Smooth muscle cell (in vitro differentiated cells): Measurements from ENCODE around the gene EIF1. TPM values are rescaled to one million over a fixed set of nuclear protein-coding genes. Genes with fewer than 3 reads are reported as not detected.

Experiments used
- DNase-seq: peaks from one replicate; lab custom pipeline; 2025; ENCODE audit not compliant: unreplicated experiment; lab: John Stamatoyannopoulos, UW
- H2AFZ ChIP-seq: fragments of 200-600 bp; sonication (generic); 2 replicates; pipeline ENCODE4 v1.6.0; 2016; ENCODE audit warnings: antibody characterized with exemption, low read depth, mild to moderate bottlenecking
- H3F3A ChIP-seq: fragments of 200-600 bp; sonication (generic); 2 replicates; pipeline ENCODE4 v1.6.0; 2017; ENCODE audit warnings: antibody characterized with exemption, low read depth
- H3K27ac ChIP-seq: fragments of 200-600 bp; sonication (generic); 2 replicates; pipeline ENCODE4 v1.5.1; 2016; ENCODE audit warnings: low read depth, mild to moderate bottlenecking
- H3K27me3 ChIP-seq: fragments of 200-600 bp; sonication (generic); 2 replicates; pipeline ENCODE4 v1.6.1; 2016; ENCODE audit warnings: low read depth, mild to moderate bottlenecking
- H3K36me3 ChIP-seq: fragments of 200-600 bp; sonication (generic); 2 replicates; pipeline ENCODE4 v1.5.1; 2016; ENCODE audit warnings: low read depth
- H3K4me1 ChIP-seq: fragments of 200-600 bp; sonication (generic); 2 replicates; pipeline ENCODE4 v1.5.1; 2016; ENCODE audit warnings: low read depth
- H3K4me2 ChIP-seq: fragments of 200-600 bp; sonication (generic); 2 replicates; pipeline ENCODE4 v1.6.0; 2016; ENCODE audit warnings: mild to moderate bottlenecking
- H3K4me3 ChIP-seq: fragments of 200-600 bp; sonication (generic); 2 replicates; pipeline ENCODE4 v1.5.1; 2016; ENCODE audit warnings: mild to moderate bottlenecking
- H3K79me2 ChIP-seq: fragments of 200-600 bp; sonication (generic); 2 replicates; pipeline ENCODE4 v1.6.0; 2016; ENCODE audit warnings: low read depth, mild to moderate bottlenecking
- H3K9ac ChIP-seq: fragments of 200-600 bp; sonication (generic); 2 replicates; pipeline ENCODE4 v1.6.0; 2016; ENCODE audit warnings: low read depth
- H3K9me3 ChIP-seq: fragments of 200-600 bp; sonication (generic); replicated peaks from 2 replicates; pipeline ENCODE4 v1.5.1; 2016; ENCODE audit warnings: low read depth
- H4K20me1 ChIP-seq: fragments of 200-600 bp; sonication (generic); 2 replicates; pipeline ENCODE4 v1.6.0; 2016; ENCODE audit warnings: low read depth
- WGBS: methylation state at CpG from one replicate; pipeline ENCODE4 v1.1.7; 2016; ENCODE audit warnings: low lambda C conversion rate; 5-methylcytosine and 5-hydroxymethylcytosine counted together
- polyA plus RNA-seq: library from polyadenylated mRNA; unstranded; fragments of >200 nt; fragmentation: Nextera tagmentation; extraction: Ambion mirVana; gene quantifications from 2 replicates; pipeline ENCODE4 v1.2.1, GENCODE V29; 2016
- total RNA-seq: library from RNA; depleted of rRNA; stranded (reverse); fragments of >200 nt; gene quantifications from 2 replicates; pipeline ENCODE4 v1.2.3, GENCODE V29; 2014
- TF ChIP-seq, protein P1 (sequence below): fragments of 200-600 bp; sonication (generic); IDR thresholded peaks from 2 replicates; pipeline ENCODE4 v1.5.1; 2017; ENCODE audit warnings: borderline replicate concordance, mild to moderate bottlenecking, antibody characterized with exemption; ENCODE audit not compliant: insufficient read depth, poor library complexity, severe bottlenecking

The EIF1 gene
- total and polyA plus RNA-seq, 2 experiments from 2014 or later, result 360 to 1,301 TPM

DNA sequence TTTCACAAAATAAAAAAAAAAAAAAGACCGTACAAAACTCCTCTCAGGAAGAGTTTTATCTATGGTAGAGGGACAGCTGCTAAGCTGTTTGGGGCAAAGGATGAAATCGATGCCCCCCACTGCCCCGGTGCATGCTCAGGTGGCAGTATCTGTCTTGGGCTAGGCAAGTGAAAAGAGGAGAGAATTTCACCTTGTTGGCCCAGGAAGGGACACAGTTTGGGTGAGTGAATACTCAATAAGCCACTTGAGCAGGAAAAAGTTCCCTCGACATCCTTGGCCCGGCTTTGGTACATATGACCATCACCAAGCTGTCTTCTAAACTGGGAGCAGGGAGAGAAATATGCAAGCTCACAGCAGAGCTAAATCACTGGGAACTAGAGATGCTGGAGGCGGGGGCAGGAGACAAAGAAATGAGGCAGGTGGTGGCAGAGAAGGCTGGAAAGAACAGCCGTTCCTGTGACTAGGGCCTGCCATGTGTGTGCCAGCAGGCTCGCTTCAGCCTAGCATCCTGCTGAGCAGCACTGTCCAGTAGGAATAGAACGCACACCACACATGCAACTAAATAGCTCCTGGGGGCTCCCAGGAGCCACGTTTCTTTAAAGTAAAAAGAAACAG, 8.2 kb upstream of the EIF1 start:
- H2AFZ ChIP-seq, result no peak overlapping the region
- 90% methylated on average over 10 of the region's 10 CpGs for WGBS
- H3K4me3 ChIP-seq, result no peak overlapping the region
- H4K20me1 ChIP-seq, result no peaks in the 10 kb centered on the region
- DNase-seq, result no peak
- peaks cover 17% of the 10 kb centered on the region for H3K4me1 ChIP-seq
- no peak overlapping the region for H3K4me2 ChIP-seq
- no peak overlapping the region for H3K9ac ChIP-seq
- H3K36me3 ChIP-seq, result no peaks in the 10 kb centered on the region
- no peak overlapping the region for H3K27ac ChIP-seq
- H3K79me2 ChIP-seq, result no peaks in the 10 kb centered on the region
- no peaks in the 10 kb centered on the region for H3K27me3 ChIP-seq
- H3K9me3 ChIP-seq, result no peaks in the 10 kb centered on the region
- peaks cover 5% of the 10 kb centered on the region for H3F3A ChIP-seq
- TF ChIP-seq, protein P1, sequence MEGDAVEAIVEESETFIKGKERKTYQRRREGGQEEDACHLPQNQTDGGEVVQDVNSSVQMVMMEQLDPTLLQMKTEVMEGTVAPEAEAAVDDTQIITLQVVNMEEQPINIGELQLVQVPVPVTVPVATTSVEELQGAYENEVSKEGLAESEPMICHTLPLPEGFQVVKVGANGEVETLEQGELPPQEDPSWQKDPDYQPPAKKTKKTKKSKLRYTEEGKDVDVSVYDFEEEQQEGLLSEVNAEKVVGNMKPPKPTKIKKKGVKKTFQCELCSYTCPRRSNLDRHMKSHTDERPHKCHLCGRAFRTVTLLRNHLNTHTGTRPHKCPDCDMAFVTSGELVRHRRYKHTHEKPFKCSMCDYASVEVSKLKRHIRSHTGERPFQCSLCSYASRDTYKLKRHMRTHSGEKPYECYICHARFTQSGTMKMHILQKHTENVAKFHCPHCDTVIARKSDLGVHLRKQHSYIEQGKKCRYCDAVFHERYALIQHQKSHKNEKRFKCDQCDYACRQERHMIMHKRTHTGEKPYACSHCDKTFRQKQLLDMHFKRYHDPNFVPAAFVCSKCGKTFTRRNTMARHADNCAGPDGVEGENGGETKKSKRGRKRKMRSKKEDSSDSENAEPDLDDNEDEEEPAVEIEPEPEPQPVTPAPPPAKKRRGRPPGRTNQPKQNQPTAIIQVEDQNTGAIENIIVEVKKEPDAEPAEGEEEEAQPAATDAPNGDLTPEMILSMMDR, result no peak

GRCh38 chr17:41681776-41682175, 6.9 kb upstream of the EIF1 start:
- no peaks in the 10 kb centered on the region for H3K27me3 ChIP-seq
- H3K36me3 ChIP-seq, result no peaks in the 10 kb centered on the region
- no peaks in the 10 kb centered on the region for H4K20me1 ChIP-seq
- H3K9ac ChIP-seq, result no peak overlapping the region
- H3K27ac ChIP-seq, result no peak overlapping the region
- H3K9me3 ChIP-seq, result no peaks in the 10 kb centered on the region
- WGBS, result 97% methylated on average over 3 of the region's 3 CpGs
- no peak overlapping the region for H2AFZ ChIP-seq
- no peak overlapping the region for H3K4me3 ChIP-seq
- peaks cover 17% of the 10 kb centered on the region for H3K4me1 ChIP-seq
- H3K79me2 ChIP-seq, result no peaks in the 10 kb centered on the region
- TF ChIP-seq, protein P1, result no peak
- H3K4me2 ChIP-seq, result no peak overlapping the region
- H3F3A ChIP-seq, result peaks cover 5% of the 10 kb centered on the region
- DNase-seq, result no peak

DNA sequence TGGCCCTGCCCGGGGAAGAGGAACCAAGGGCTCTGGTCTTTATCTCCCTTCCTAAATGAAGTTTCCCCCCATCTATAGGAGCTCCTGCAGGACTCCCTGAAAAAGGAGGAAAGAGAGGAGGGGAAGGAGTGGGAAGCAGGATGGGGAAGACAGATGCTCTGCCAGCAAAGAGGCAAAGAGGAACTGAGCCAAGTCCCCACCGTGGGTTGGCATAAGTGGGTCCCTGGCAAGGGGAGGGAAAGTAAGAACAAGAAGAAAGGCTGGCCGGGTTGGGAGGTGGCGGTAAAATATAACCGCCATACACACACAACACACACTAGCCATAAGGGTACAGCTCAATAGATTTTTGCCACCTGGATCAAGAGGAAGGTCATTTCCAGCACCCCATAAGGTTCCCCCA, 6.1 kb upstream of the EIF1 start:
- H4K20me1 ChIP-seq, result no peaks in the 10 kb centered on the region
- 96% methylated on average over 5 of the region's 5 CpGs for WGBS
- H2AFZ ChIP-seq, result no peak overlapping the region
- H3F3A ChIP-seq, result peaks cover 5% of the 10 kb centered on the region
- no peak overlapping the region for H3K4me3 ChIP-seq
- TF ChIP-seq, protein P1, result no peak
- no peaks in the 10 kb centered on the region for H3K36me3 ChIP-seq
- no peak overlapping the region for H3K9ac ChIP-seq
- no peak for DNase-seq
- H3K79me2 ChIP-seq, result no peaks in the 10 kb centered on the region
- no peak overlapping the region for H3K4me2 ChIP-seq
- no peak overlapping the region for H3K27ac ChIP-seq
- peaks cover 18% of the 10 kb centered on the region for H3K4me1 ChIP-seq
- no peaks in the 10 kb centered on the region for H3K27me3 ChIP-seq
- no peaks in the 10 kb centered on the region for H3K9me3 ChIP-seq

DNA sequence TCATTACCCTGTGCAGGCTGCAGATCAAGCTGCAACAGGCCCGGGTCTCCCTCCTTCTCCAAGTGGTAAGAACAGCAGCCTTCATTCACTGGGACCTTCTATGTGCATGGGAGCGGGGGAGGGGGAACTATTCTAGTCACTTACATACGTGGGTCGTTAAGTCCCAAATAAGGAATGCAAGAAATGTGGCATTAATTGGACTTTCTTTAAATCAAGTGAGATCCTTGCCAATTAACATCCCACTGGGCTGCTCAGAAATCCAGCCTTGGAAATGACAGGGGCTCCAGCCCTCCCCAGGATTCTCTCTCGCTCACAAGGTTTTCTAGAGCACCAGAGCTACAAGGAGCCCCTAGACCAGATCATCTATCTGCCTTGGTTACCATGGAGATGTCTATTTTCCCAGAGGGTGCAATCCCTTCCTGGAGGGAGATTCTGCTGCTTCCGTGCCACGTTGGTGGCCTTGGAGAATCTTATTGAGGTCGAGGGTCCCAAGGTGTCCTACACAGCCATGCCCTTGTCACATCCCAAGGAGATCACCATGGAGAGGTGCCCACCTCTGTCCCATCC, 5.2 kb upstream of the EIF1 start:
- Histone ChIP-seq H3K9me3 (no peaks in the 10 kb centered on the region), H3K9ac (no peak overlapping the region), H3K36me3 (no peaks in the 10 kb centered on the region), H3K4me1 (peaks cover 20% of the 10 kb centered on the region), H4K20me1 (no peaks in the 10 kb centered on the region), H3K27me3 (no peaks in the 10 kb centered on the region), H3F3A (peaks cover 4% of the 10 kb centered on the region), H3K4me3 (no peak overlapping the region), H2AFZ (no peak overlapping the region), H3K27ac (no peak overlapping the region), H3K4me2 (no peak overlapping the region), H3K79me2 (no peaks in the 10 kb centered on the region)
- WGBS, result 75% methylated on average over 8 of the region's 8 CpGs
- no peak for DNase-seq
- TF ChIP-seq, protein P1, result no peak
